GM04503 (cell line): ENCODE data around the gene WDFY4.

Experiments used
- DNase-seq: peaks from one replicate; pipeline ENCODE4 v3.0.0-alpha.2; 2012; ENCODE audit warnings: low read depth

WDFY4 gene

DNA sequence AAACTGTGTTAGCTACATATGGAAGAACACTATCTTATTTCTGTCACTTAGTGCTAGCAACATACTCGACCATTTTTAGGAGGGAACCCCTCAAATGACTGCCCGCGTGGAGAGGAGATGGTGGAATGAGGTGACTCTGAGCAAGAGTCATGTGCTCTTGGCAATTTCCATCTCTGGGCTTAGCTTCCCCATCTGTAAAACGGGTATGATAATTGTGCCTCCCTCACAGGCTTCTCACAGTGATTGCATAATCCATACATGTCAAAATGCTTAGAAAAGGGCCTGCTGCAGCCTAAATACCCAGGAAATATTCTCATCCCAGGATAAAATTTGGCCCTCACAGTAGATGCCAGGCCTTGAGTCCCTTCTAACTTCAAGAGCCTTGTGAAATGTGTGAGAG lies 86.6 kb downstream of the WDFY4 start:
- DNase-seq, result no peak

DNA sequence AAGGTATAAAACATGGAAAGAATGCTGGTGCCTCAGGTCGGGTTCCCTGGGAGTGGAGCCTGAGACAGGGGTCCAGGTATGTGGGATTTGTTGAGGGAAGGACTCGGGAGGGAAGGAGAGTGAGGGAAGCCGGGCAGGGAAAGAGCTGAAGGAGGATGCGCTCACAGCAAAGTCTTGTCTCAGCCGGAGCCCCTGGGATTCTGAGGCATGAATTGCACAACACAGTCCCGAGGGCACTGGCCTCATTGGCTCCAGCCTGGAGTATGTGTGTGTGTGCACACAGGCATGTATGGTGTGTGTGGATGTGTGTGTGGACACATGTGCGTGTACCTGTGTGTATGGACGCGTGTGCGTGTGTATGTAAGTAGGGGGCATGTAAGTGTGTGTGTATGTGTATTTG lies 87.4 kb downstream of the WDFY4 start:
- no peak for DNase-seq

DNA sequence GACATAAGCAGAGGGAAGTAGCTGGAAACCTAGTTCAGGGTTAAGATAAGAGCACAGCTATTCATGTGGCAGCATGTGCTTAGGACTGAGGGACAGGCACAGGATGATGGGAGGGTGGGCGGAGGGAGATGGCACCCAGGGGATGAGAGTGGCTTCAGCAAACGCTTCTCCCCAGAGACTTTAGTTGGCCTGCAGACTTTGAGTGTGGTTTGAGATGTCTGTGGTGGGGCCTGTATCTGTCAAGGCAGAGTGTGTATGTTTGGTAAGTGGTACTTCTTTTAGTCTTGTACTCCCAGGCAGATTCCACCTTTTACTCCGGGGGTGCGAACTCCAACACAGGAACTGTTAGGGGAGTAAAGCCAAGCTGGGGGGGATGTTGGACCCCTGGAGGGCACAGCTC lies 88.9 kb downstream of the WDFY4 start:
- no peak for DNase-seq

DNA sequence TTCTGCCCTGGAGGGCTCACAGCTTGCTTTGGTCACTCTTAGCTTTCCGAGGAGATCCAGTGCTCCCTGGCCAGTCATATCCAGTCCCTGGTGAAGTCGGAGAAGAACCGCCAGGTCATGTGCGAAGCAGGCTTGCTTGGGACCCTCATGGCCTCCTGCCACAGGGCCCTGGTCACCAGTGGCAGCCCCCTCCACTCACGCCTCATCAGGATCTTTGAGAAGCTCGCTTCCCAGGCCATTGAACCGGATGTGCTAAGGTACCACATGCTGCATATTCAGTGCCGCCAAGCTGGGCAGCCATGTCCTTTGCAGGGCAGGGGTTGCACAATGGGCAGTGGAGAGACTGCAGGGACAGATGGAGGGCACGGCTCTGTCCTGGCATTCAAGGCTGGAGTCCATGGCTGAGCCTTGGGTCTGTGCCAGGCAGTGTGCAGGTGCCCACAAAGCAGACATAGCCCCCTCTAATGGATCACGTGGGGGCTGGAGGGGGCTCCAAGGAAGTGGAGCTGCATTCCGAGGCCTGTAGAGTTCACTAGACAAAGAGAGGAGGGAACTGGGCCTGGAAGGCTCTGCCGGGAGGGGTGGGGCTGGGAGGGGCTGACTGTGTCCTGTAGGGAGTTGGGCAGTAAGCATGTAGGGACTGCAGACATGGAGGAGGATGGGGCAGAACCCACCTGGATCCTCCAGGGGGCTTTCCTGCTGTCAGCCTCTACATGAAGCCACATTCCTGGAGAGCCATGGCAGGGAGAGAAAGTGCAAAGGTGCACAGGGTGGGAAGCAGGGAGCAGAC lies 89.9 kb downstream of the WDFY4 start:
- no peak for DNase-seq

DNA sequence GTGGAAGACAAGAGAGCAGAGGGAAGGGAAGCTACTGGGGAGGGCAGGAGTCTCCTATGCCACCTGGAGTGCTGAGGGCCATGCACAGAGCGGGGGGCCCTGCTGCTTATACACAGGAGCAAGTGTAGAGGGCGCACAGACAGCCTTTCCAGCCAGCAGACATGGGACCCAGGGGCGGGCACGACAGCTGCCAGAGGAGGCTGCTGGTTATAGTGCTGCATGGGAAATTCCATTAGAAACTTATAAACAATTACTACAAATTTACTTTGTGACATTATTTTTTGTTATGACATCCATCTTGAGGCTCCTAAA lies 90.5 kb downstream of the WDFY4 start:
- no peak for DNase-seq

DNA sequence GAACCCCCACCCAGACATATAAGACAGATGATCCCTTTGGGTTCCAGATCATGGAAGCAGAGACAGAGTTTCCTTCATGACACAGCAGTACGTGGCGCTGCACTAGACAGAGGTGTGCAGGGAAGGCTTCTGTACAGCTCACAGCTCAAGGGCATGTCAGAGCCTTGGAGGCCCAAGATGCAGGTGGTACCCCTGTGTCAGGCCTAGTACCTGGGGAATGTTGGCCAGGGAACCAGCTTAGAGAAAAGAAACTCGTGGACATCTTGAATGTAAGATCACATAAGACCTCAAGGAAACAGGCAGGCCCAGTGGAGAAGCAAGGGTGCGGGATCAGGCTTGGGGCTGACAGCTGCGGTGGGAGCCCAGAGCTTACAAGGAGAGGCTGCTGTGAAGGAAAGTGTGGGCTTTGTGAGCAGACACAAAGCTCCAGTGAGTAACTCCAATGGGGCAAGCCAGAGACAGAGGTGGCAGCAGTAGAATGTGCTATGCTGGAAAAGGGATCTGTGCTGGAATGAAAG lies 91.4 kb downstream of the WDFY4 start:
- DNase-seq, result no peak

DNA sequence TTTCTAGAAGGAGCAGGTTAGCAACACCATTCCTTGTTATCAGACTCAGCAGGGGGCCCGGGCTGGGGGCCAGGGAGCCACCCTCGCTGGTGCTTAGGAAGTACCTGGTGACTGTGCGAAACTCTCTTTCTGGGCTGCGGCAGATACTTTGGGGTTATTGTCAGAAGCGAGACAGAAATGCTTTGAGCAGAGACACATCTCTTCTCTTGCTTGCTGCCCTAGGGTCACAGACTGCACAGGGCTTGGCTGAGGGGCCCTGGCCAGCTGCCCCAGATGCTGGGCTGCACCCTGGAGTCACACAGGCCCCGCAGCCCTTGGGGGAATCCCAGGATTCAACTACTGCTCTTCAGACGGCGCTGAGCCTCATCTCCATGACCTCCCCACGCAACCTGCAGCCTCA lies 91.9 kb downstream of the WDFY4 start:
- no peak for DNase-seq

DNA sequence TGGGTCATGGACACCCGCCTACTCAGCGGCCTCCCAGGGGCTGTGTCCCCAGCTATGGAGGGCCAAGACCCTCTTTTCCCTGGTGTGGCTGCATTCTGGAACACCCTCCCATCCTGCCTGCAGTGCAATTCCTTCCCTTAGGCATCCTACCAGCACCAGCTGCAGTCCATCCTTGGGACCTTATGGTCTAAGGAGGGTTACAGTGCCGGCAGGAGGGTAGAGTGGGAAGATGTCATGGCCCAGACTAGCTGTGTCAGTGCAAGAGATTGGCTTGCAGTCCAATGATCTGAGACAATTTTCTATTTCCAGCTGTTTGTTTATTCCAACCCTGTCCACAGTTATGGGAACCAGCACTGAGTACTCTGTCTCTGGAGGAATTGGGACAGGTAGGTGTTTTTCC lies 92.4 kb downstream of the WDFY4 start:
- no peak for DNase-seq

GRCh38 chr10:48778193-48778857 lies 93.7 kb downstream of the WDFY4 start:
- DNase-seq, result no peak

DNA sequence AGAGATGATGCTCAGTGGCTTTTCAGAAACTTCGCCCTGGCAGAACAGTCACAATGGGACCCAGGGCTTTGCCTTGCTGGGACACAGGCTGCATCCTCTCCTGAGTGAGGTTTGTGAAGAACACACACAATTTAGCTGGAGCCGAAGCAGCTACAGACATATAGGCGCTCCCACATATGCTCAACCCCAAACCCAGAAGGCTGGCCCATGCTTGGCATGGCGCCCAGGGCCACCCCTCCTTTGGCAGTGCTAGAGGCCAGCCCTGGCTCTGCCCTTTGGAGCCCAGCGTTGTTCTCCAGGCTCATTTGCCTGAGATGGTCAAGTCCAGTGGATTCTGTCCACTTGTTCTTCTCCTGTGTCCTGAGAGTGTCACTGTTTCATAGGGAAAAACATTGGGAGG lies 94.4 kb downstream of the WDFY4 start:
- DNase-seq, result no peak

DNA sequence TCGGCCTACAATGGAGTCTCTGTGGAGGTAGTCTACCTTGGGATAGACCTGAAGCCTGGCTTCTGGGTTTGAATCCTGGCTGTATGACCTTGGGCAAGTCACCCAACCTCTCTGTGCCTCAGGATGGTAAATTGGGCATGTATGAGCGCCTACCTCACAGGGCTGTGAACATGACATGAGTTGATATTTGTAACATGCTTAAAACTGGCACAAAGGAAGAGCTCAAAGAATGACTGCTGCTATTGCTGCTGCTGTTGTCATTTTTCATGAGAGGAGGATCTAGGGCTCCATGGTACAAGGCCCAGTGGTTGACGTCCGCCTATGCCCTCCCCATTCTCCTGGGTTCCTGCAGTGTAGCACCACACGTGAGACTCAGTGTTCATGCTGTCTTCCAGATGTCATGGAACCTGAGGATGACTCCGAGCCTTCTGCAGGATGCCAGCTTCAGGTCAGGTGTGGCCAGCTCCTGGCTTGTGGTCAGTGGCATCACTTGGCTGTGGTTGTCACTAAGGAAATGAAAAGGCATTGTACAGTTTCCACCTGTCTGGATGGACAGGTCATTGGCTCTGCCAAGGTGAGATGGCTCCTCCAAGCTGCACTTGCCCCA lies 95.0 kb downstream of the WDFY4 start:
- no peak for DNase-seq

DNA sequence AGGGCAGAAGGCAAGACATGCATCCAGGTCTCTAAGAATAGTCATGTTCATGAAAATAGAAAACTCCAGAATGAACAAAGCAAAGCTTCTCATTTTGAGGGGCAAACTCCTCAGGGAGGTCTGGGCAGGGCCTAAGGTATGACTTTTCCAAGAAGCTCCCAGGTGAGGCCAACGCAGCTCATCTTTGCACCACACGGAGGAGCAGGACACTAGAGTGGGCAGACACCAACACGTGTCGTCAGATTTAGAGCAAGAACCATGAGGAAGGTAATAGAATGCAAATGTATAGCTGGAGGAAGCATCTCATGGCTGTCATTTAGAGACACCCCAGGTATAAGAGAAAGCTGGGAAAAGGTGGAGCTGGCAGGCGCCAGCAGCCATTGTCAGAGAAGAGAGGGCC lies 95.7 kb downstream of the WDFY4 start:
- DNase-seq, result no peak

- DNase-seq, result no peak
Measured at GRCh38 chr10:48782386-48782785, 97.7 kb downstream of the WDFY4 start.

GRCh38 chr10:48784031-48784430 lies 99.4 kb downstream of the WDFY4 start:
- no peak for DNase-seq

DNA sequence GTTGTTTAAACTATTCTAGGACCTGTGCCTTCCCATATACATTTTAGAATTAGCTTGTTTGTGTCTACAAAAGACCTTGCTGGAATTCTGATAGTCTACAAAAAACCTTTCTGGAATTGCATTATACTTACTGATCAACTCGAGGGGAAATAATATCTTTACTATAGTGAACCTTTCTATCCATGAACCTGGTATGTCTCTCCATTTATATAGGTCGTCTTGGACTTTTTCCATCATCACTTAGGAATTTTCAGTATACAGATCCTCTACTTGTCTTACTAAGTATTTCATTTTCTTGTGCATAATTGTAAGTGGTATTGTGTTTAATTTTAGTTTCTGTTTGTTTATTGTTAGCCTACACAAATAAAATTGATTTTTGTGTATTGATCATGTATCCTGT lies 101.1 kb downstream of the WDFY4 start:
- DNase-seq, result no peak

DNA sequence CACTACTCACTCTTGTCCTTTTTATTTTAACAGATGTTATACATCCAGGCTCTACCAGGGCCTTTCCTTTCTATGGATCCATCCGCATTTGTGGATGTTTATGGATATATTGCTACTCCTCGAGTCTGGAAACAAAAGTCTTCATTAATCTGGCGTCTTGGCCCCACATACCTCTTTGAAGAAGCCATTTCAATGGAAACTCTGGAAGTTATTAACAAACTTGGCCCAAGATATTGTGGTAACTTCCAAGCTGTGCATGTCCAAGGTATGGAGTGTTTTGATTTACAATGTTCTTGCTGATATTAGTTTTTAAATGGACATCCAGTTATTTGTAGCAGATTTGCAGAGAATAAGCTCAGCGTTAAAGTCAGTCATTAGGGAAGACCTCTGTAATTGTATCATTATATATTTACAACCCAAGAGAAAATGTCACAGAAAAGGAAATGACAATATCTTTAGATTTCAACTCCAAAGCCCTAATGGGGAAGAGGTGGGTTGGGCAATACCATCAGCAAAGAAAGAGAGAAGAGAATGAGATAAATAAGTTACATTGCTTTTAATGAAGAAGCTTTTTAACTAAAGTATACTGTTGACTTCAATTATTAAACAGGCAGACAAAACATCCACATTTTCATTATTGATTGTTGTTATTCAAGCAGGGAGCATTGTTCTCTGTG lies 102.1 kb downstream of the WDFY4 start:
- no peak for DNase-seq

DNA sequence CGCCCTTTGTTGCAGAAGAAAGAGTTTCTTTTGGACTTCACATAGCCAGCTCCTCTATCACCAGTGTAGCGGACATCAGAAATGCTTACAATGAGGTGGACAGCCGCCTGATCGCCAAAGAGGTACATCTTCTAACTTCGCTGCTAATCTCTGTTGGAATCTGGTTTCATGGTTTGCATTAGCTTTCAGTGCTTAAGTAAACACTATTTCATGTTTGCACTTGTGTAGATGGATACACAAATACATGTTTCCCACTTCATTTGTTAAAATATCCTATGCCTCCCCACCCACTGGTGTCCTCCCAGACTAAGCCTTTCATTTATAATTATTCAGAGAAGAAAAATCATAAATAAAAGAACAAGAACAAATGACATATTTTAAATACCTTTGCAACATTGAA lies 103.9 kb downstream of the WDFY4 start:
- no peak for DNase-seq

- DNase-seq, result no peak
Measured at GRCh38 chr10:48789486-48790456, 105.1 kb downstream of the WDFY4 start.

GRCh38 chr10:48790457-48791044 lies 105.9 kb downstream of the WDFY4 start:
- no peak for DNase-seq

DNA sequence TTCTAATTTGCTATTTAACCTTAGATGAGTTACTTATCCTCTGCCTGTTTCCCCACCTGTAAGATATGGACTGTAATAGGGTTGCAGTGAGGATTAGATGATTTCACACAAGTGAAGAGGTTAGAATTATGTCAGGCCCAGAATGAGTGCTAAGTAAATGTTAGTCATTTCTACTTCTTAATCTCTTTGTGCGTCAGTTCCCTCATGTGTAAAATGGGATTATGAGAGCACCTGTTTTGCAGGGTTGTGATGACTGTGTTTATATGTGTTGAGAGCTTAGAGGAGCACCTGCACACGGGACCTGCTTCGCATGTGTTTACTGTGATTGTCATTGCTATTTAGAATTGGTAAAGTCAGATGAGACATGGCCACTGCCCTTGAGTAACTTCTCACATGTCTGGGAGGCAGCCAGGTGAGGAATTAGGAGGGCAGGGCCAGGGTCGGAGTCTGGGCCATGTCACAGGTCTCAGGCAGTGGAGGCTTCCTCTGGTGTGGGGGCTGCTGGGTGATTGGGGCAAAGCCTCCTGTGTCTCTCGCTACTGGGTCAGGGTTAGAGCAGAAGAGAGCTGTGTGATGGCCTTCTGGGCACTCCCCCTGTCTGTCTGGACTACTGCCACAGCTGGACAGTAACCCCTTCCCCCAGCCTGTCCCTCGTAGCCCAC lies 106.7 kb downstream of the WDFY4 start:
- DNase-seq, result no peak

DNA sequence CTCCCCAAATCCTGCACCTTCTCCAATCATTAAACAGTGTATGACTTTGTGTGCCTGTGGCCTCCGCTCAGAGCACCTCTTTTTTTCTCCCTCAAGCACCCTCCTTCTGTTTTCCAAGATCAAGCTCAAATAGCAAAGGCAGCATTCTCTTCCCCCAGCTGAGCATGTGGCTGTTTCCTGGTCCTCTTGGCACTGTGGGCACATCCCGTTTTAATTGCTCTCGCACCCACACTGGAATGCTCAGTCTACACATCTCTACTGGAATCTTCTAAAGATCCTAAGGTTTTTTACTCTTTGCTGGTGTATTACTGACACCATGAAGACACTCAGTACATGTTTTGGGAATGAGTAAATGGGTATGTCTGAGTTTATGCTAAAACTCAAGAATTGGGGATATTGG lies 107.4 kb downstream of the WDFY4 start:
- no peak for DNase-seq
